HG03439 (cell line): ENCODE data around the gene PGLYRP1.

Experiments
- ATAC-seq: cut with Tn5 transposase; IDR thresholded peaks from one replicate; pipeline ENCODE4 v1.9.1; 2021; ENCODE audit warnings: mild to moderate bottlenecking, moderate library complexity; ENCODE audit not compliant: unreplicated experiment

Gene PGLYRP1

GRCh38 chr19:46002678-46003275 is 20.1 kb downstream of the PGLYRP1 start:
- no peak for ATAC-seq

GRCh38 chr19:46000491-46001246 is 22.2 kb downstream of the PGLYRP1 start:
- ATAC-seq, result no peak

- no peak for ATAC-seq
Observed at GRCh38 chr19:45999653-46000121, 23.2 kb downstream of the PGLYRP1 start.

DNA sequence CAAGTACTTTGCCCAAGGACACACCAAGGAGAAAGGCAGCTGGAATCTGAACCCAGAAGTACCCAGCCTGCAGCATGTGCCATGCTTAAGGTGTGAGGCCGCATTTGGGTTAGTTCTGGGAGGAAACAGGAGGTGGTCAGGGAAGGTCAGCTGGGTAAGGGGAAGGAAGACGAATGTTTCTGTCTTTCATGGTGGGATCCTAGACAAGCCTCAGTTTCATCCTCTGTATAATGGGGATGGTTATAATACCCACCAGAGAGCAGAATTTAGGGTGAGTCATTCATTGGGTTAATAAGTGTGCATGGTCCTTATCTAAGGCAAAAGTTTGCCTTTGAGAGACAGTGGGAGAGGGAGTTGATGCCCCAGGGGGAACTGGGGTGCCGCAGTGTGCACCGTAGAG is 24.0 kb downstream of the PGLYRP1 start:
- no peak for ATAC-seq

DNA sequence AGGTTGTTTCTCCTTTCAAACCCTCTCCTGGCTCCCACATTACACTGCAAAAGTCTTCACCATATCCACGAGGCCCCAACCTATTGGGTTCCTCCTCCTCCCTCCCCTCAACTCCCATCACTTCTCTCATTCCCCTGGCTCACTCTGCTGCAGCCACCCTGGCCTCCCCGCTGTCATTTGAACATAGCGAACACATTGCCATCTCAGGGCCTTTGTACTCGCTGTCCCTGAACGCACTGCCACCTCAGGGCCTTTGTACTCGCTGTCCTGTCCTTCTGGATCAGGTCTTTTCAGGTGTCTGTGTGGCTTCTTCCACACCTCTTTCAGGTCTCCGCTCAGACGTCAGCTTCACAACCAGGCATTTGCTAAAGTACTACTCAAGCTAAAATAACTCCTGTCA is 25.9 kb downstream of the PGLYRP1 start:
- ATAC-seq, result no peak

DNA sequence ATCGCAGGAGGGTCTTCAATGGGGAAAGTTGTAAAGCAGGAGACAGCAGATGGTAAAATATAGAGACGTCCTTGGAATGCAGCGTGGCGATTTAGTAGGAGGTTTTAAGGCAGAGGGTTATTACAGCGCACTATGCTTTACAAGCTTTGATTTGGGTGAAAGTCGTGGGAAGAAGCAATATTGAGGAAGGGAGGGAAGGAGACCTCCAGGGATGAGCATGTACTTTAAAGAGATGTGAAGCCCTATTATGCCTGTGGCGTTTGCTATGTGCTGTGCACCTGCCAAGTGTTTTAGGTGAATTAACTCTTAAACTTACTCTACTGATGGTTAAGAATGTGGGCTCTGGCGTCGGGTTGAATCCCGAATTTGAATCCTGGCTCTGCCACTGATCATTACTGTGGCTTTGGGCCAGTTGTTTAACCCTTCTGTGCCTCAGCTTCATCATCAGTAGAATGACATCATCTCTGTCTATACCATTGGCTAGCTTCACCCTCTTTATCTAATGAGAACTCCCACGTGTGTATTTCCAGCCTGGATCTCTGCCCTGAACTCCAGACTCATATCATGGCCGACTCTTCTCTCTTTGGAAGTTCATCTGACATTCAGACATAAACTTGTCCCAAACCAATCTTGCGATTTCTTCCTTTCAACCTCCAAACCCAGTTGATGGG is 27.0 kb downstream of the PGLYRP1 start:
- no peak for ATAC-seq

DNA sequence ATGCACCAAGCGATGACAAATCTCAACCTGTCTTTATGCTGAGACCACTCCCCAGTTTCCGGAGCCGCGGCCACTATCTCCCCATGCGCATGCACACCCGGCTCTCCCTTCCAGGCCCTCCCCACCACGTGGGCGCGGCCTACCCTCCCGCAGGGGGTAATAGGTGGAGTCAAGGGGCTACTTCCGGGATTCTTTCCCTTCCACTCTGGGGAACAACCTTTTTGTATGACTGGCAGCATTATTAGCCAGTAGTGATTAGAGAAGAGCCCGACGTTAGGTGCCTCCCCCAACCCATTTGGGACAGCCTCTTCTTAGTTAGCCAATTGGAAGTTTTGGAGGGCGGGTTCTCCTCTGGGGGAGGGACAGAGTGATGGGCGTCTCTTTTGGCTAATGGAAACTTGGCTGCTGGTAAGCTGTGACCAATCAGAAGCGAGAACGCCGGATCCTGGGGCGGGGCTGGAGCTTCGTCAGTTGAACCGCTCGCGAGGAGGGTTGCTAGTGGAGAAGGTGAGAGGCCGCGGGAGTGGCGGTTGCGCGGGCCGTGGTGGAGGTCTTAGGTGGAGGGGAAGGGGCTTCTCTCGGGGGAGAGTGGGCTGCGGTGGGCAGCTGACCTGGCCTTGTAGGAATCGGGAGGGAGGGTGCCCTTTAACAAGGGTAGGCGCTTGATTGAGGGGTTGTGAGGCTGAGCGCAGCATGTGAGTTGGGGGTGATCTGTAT is 27.7 kb downstream of the PGLYRP1 start, which contains the start of gene CCDC61:
TSS of gene CCDC61 (plus strand) at position 470 of the 717 bp plus-strand sequence. CDS start 7,552 bp downstream, outside the sequence.
- ATAC-seq, result peak; percentile 96

DNA sequence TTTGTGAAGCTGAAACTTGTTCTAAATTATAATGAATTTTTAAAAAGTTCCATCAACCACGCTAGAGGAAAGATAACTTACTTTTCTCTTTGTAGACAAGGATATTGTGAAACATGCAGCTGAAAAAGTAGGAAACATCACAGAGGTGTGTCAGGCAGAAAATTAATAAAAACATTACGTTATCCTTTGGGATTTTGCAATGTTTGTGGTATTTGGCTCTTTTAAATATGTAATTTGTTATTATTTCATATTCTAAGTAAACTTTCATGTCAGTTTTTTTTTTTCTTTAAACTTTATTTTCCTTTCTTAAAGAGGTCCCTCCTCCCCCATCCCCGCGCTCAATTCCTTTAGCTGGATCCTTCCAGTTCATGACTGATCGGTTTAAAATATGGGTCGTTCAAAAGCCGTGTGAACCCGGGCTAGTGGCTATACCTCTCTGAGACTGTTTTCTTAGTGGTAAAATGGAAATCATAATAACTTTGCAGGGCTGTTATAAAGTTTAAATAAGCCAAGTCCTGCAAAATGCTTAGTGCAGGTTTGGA is 28.3 kb downstream of the PGLYRP1 start:
- peak; percentile 4 for ATAC-seq

DNA sequence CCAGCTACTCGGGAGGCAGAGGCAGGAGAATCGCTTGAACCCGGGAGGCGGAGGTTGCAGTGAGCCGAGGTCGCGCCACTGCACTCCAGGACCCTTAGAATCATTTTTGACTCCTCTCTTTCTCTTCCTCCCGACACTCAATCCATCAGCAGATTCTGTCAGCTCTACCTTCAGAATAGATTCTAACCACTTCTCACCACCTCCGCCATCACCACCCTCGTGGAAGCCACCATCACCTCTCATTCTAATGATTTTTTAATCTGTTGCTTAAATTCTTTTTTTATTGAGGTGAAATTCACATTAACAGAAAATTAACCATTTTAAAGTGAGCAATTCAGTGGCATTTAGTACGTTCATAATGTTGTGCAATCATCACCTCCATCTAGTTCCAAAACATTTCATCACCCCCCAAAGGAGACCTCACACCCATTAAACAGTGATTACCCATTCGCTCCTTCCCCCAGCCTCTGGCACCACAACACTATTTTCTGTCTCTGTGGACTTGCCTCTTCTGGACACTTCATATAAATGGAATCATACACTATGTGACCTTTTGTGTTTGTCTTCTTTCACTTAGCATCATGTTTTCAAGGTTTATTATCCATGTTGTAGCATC is 32.6 kb downstream of the PGLYRP1 start:
- ATAC-seq, result no peak

DNA sequence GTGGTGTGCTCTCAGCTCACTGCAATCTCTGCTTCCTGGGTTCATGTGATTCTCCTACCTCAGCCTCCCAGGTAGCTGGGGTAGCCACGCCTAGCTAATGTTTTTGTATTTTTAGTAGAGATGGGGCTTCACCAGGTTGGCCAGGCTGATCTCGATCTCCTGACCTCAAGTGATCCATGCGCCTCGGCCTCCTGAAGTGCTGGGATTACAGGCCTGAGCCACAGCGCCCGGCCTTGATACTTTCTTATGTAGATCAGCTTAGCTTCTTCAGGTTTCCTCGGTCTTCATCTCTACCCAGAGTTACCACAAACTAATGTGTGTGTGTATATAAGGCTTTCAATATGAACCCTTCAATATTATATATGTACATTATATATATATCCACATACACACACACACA is 37.5 kb downstream of the PGLYRP1 start:
- ATAC-seq, result no peak

- no peak for ATAC-seq
Observed at GRCh38 chr19:45981350-45981749, 41.5 kb downstream of the PGLYRP1 start.

DNA sequence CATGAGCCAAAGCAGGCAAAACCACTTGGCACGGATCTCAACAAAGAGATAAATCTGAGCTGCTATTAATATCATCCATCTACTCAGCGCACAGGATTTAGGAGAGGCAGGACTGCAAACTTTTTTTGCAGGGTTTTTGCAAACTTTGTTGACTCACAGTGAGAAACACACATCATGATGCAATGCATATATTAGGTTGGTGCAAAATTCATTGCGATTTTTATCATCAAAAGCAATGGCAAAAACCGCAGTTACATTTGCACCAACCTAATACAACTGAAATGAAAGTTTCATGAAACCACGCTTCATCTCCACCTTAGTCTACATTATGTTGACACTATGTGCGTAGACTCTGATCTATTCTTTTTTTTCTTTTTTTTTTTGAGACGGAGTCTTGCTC is 44.7 kb downstream of the PGLYRP1 start:
- ATAC-seq, result no peak

DNA sequence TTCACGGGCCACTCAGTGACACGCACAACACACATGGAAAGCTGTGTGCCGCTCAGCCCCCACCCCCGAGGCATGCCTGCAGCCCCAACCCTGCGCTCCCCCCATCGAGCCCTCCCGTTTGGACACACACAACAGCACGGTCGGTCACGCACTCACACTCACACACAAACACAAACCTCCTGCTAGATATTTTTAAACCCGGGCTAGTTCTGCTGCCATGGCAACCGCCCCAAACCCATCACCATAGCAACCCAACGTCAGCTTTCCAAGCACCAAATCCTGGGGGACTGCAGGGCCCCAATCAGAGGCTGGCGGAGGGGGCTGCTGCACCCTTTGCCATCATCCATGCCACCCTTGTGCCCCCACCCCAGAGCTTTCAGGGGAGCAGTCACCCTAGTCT is 46.7 kb downstream of the PGLYRP1 start:
- no peak for ATAC-seq

GRCh38 chr19:45975306-45976070 is 47.4 kb downstream of the PGLYRP1 start:
- no peak for ATAC-seq

DNA sequence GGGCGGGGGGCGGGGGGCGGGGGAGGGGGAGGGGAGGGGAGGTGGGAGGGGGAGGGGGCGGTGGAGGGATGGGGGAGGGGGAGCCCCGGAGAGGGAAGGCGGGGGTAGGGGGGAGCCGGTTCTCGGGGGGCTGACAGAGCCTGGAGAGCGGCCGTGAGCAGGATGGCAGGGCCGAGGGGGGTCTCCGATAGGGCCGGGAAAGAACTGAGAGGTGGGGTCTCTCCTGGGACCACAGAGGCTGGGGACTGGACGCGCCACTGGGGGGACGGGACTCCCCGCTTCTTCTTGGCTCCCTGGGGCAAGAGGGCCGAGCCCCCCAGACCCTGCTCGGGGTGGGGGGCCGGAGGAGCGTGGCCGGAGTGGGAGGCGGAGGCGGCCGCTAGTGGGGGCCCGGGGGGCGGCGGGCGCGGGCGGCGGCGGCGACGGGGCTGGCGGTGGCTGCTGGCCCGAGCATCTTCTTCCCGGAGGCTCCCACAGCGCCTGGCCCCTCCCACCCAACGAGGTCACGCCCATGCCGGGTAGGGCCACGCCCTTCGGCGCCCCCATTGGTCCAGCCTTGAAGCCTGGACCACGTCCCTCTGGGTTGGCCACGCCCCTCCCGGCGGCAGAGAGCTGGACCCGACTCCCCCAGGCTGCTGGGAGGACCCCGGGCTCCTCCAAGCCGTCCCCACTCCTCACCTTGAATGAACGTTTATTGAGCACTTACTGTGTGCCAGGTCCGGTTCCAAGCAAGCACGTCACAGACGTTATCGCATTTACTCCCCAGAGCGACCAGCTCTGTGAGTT is 49.1 kb downstream of the PGLYRP1 start, which contains the start of gene NOVA2:
TSS of gene NOVA2 (minus strand) at position 313 of the 786 bp plus-strand sequence. CDS start 514 bp downstream, outside the sequence.
- no peak for ATAC-seq

DNA sequence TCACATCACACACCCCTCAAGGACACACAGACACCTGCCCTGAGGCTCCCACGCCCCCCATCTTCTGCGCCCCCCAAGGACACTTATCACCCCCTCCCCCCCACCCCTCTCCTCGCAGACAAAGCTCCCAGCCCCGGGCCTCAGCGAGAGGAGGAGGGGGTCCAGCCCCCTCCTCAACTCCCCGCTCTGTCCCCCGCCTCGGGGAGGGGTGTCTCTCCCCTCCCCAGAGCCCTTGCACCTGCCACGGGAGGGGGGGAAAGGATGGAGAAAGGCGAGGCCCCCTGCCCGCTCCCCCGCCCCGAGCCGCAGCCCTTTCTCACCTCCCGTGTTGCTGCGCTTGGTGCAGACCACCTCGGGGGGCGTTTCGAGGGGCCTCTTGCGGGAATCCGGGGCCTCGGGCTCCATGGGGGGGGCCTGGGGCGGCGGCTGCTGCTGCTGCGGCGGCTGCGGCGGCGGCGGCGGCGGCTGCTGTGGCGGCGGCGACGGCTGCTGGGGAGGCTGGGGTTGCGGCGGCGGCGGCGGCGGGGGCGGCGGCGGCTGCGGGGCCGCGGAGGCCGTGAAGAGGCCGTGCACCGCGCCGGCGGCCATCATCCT is 49.8 kb downstream of the PGLYRP1 start:
- ATAC-seq, result no peak

- ATAC-seq, result no peak
Observed at GRCh38 chr19:45972081-45972946, 50.5 kb downstream of the PGLYRP1 start.
